GM19193 (cell line): ENCODE results near the gene PRLHR.

ENCODE experiments used
- POLR2A ChIP-seq: IDR thresholded peaks from 4 replicates; pipeline ENCODE4 v1.6.1; 2011; ENCODE audit not compliant: insufficient read depth, insufficient read length; ENCODE audit errors: extremely low read depth

The PRLHR gene

GRCh38 chr10:118571123-118571522 lies 24.3 kb downstream of the PRLHR start:
- no peak for TF ChIP-seq POLR2A

- TF ChIP-seq POLR2A: no peak
Measured at GRCh38 chr10:118570591-118570990, 24.9 kb downstream of the PRLHR start.

GRCh38 chr10:118569882-118570252 lies 25.6 kb downstream of the PRLHR start:
- TF ChIP-seq POLR2A: no peak

GRCh38 chr10:118569241-118569881 lies 26.1 kb downstream of the PRLHR start:
- no peak for TF ChIP-seq POLR2A

GRCh38 chr10:118568327-118568848 lies 27.1 kb downstream of the PRLHR start:
- no peak for TF ChIP-seq POLR2A

GRCh38 chr10:118567701-118568248 lies 27.7 kb downstream of the PRLHR start:
- no peak for TF ChIP-seq POLR2A

- no peak for TF ChIP-seq POLR2A
Measured at GRCh38 chr10:118566911-118567310, 28.5 kb downstream of the PRLHR start.

- no peak for TF ChIP-seq POLR2A
Measured at GRCh38 chr10:118565301-118566075, 30.0 kb downstream of the PRLHR start.

GRCh38 chr10:118564652-118565051 lies 30.8 kb downstream of the PRLHR start:
- no peak for TF ChIP-seq POLR2A

GRCh38 chr10:118564114-118564513 lies 31.3 kb downstream of the PRLHR start:
- TF ChIP-seq POLR2A: no peak

- no peak for TF ChIP-seq POLR2A
Measured at GRCh38 chr10:118563373-118563890, 32.0 kb downstream of the PRLHR start.

- TF ChIP-seq POLR2A: no peak
Measured at GRCh38 chr10:118562851-118563250, 32.6 kb downstream of the PRLHR start.

- no peak for TF ChIP-seq POLR2A
Measured at GRCh38 chr10:118557946-118558345, 37.5 kb downstream of the PRLHR start.

- no peak for TF ChIP-seq POLR2A
Measured at GRCh38 chr10:118551535-118552100, 43.8 kb downstream of the PRLHR start.

- no peak for TF ChIP-seq POLR2A
Measured at GRCh38 chr10:118547282-118547681, 48.2 kb downstream of the PRLHR start.
